ENCODE results near the gene PPP1CC. TPM values are rescaled to one million over a fixed set of nuclear protein-coding genes. Genes with fewer than 3 reads are reported as not detected.

PPP1CC gene
- polyA plus RNA-seq, 1 donor from 2014 or later = 188 TPM

- no peak overlapping the region for H3K9ac ChIP-seq (ENCODE audit: low read length)
- no peaks in the 10 kb centered on the region for H4K20me1 ChIP-seq (ENCODE audit: insufficient read depth)
- H3K79me2 ChIP-seq (replicated peaks; ENCODE audit: insufficient read depth, low read length) = no peaks in the 10 kb centered on the region
- no peak overlapping the region for H3K4me3 ChIP-seq (ENCODE audit: low read length)
- no peaks in the 10 kb centered on the region for H3K36me3 ChIP-seq (ENCODE audit: insufficient read depth, low read length)
- no peak overlapping the region for H3K27ac ChIP-seq (ENCODE audit: low read length)
- no peaks in the 10 kb centered on the region for H3K27me3 ChIP-seq (ENCODE audit: insufficient read depth, low read depth, low read length)
- no peaks in the 10 kb centered on the region for H3K9me3 ChIP-seq (ENCODE audit: low read length)
- H3F3A ChIP-seq (ENCODE audit: insufficient read depth, low read length, poor library complexity, severe bottlenecking) = no peaks in the 10 kb centered on the region
- H2AFZ ChIP-seq (ENCODE audit: low read depth, low read length) = no peak overlapping the region
- H3K4me2 ChIP-seq (ENCODE audit: low read length) = no peak overlapping the region
- TF ChIP-seq, protein P1, sequence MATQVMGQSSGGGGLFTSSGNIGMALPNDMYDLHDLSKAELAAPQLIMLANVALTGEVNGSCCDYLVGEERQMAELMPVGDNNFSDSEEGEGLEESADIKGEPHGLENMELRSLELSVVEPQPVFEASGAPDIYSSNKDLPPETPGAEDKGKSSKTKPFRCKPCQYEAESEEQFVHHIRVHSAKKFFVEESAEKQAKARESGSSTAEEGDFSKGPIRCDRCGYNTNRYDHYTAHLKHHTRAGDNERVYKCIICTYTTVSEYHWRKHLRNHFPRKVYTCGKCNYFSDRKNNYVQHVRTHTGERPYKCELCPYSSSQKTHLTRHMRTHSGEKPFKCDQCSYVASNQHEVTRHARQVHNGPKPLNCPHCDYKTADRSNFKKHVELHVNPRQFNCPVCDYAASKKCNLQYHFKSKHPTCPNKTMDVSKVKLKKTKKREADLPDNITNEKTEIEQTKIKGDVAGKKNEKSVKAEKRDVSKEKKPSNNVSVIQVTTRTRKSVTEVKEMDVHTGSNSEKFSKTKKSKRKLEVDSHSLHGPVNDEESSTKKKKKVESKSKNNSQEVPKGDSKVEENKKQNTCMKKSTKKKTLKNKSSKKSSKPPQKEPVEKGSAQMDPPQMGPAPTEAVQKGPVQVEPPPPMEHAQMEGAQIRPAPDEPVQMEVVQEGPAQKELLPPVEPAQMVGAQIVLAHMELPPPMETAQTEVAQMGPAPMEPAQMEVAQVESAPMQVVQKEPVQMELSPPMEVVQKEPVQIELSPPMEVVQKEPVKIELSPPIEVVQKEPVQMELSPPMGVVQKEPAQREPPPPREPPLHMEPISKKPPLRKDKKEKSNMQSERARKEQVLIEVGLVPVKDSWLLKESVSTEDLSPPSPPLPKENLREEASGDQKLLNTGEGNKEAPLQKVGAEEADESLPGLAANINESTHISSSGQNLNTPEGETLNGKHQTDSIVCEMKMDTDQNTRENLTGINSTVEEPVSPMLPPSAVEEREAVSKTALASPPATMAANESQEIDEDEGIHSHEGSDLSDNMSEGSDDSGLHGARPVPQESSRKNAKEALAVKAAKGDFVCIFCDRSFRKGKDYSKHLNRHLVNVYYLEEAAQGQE (IDR thresholded peaks at IDR 0.05; ENCODE audit: borderline replicate concordance) = no peak
- TF ChIP-seq TAF1 (IDR thresholded peaks at IDR 0.05; ENCODE audit: low read depth) (no peak), POLR2AphosphoS5 (IDR thresholded peaks at IDR 0.05) (no peak), EZH2 (IDR thresholded peaks at IDR 0.05; ENCODE audit: borderline replicate concordance, insufficient read depth, low read length, poor library complexity, severe bottlenecking) (no peak)
- H3K9me2 ChIP-seq (ENCODE audit: insufficient read depth, low read length) = no peaks in the 10 kb centered on the region
Observed at GRCh38 chr12:110762891-110763290, 20.2 kb upstream of the PPP1CC start.

DNA sequence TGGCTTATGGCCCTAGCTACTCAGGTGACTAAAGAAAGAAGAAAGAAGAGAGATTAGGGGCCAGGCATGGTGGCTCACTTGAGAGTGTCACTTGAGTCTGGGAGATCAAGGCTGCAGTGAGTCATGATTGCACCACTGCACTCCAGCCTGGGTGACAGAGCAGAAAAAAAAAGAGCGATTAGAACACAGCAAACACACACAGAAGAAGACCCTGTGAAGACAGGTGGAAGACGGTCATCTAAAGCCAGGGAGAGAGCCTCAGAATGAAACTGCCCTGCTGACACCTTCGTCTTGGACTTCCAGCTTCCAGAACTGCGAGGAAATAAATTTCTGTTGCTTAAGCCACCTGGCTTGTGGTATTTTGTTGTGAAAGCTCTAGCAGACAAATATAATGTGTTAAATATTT is 17.5 kb upstream of the PPP1CC start:
- H3K27ac ChIP-seq (ENCODE audit: low read length) = no peak overlapping the region
- TF ChIP-seq EP300 (conservative IDR thresholded peaks at IDR 0.05; ENCODE audit: poor library complexity, severe bottlenecking) = no peak
- H3K9ac ChIP-seq (ENCODE audit: low read length) = no peak overlapping the region
- no peaks in the 10 kb centered on the region for H4K20me1 ChIP-seq (ENCODE audit: insufficient read depth)
- no peak overlapping the region for H3K4me2 ChIP-seq (ENCODE audit: low read length)
- no peaks in the 10 kb centered on the region for H3F3A ChIP-seq (ENCODE audit: insufficient read depth, low read length, poor library complexity, severe bottlenecking)
- no peaks in the 10 kb centered on the region for H3K9me3 ChIP-seq (ENCODE audit: low read length)
- no peak overlapping the region for H2AFZ ChIP-seq (ENCODE audit: low read depth, low read length)
- no peaks in the 10 kb centered on the region for H3K36me3 ChIP-seq (ENCODE audit: insufficient read depth, low read length)
- no peaks in the 10 kb centered on the region for H3K79me2 ChIP-seq (replicated peaks; ENCODE audit: insufficient read depth, low read length)
- H3K9me2 ChIP-seq (ENCODE audit: insufficient read depth, low read length) = no peaks in the 10 kb centered on the region
- no peak overlapping the region for H3K4me3 ChIP-seq (ENCODE audit: low read length)
- no peaks in the 10 kb centered on the region for H3K27me3 ChIP-seq (ENCODE audit: insufficient read depth, low read depth, low read length)

- Histone ChIP-seq H3K9me3 (ENCODE audit: low read length) (no peaks in the 10 kb centered on the region), H3K27ac (ENCODE audit: low read length) (no peak overlapping the region), H3K4me2 (ENCODE audit: low read length) (no peak overlapping the region), H3K36me3 (ENCODE audit: insufficient read depth, low read length) (no peaks in the 10 kb centered on the region), H4K20me1 (ENCODE audit: insufficient read depth) (no peaks in the 10 kb centered on the region), H3K9ac (ENCODE audit: low read length) (no peak overlapping the region), H3K9me2 (ENCODE audit: insufficient read depth, low read length) (no peaks in the 10 kb centered on the region), H3K79me2 (replicated peaks; ENCODE audit: insufficient read depth, low read length) (no peaks in the 10 kb centered on the region), H3F3A (ENCODE audit: insufficient read depth, low read length, poor library complexity, severe bottlenecking) (no peaks in the 10 kb centered on the region), H3K27me3 (ENCODE audit: insufficient read depth, low read depth, low read length) (no peaks in the 10 kb centered on the region), H3K4me3 (ENCODE audit: low read length) (no peak overlapping the region), H2AFZ (ENCODE audit: low read depth, low read length) (no peak overlapping the region)
- TF ChIP-seq EZH2 (IDR thresholded peaks at IDR 0.05; ENCODE audit: borderline replicate concordance, insufficient read depth, low read length, poor library complexity, severe bottlenecking) = no peak
- no peak for TF ChIP-seq TAF1 (IDR thresholded peaks at IDR 0.05; ENCODE audit: low read depth)
- no peak for TF ChIP-seq MXI1 (conservative IDR thresholded peaks at IDR 0.05; ENCODE audit: poor library complexity, severe bottlenecking)
- TF ChIP-seq RAD21 (conservative IDR thresholded peaks at IDR 0.05) = no peak
- TF ChIP-seq EP300 (conservative IDR thresholded peaks at IDR 0.05; ENCODE audit: poor library complexity, severe bottlenecking) = no peak
- no peak for TF ChIP-seq CTCF (IDR thresholded peaks at IDR 0.05; ENCODE audit: poor library complexity, severe bottlenecking)
- no peak for TF ChIP-seq SMC3 (conservative IDR thresholded peaks at IDR 0.05; ENCODE audit: poor library complexity)
- TF ChIP-seq POLR2AphosphoS5 (IDR thresholded peaks at IDR 0.05) = no peak
- TF ChIP-seq, protein P1 (IDR thresholded peaks at IDR 0.05; ENCODE audit: borderline replicate concordance) = no peak
Observed at GRCh38 chr12:110758922-110759321, 16.2 kb upstream of the PPP1CC start.

Data from neural cell (in vitro differentiated cells).